Breast epithelium (tissue), 3 donors: ENCODE data around the gene SPACA4.

Experiments
- CTCF ChIP-seq, 3 donors: fragments of 450-650 bp; IDR thresholded peaks; one replicate each; pipeline ENCODE4 v1.5.1; 2016 to 2017; ENCODE audit warnings: antibody characterized with exemption in 3 of 3, mild to moderate bottlenecking in 3 of 3, moderate library complexity in 3 of 3
- POLR2A ChIP-seq: fragments of 450-650 bp; IDR thresholded peaks from one replicate; pipeline ENCODE4 v1.6.1; 2016; ENCODE audit warnings: antibody characterized with exemption, mild to moderate bottlenecking, moderate library complexity
- POLR2AphosphoS5 ChIP-seq, 3 donors: sonication (generic); formaldehyde crosslinking; IDR thresholded peaks; one replicate each; pipeline ENCODE4 v1.6.1; 2017; ENCODE audit warnings: antibody characterized with exemption in 3 of 3

- TF ChIP-seq CTCF (IDR thresholded peaks at IDR 0.05) (no peak), POLR2AphosphoS5 (IDR thresholded peaks at IDR 0.05) (no peak), POLR2A (no peak)
Measured at GRCh38 chr19:48606463-48607358, at the start of gene SPACA4.
